Transverse colon (tissue), 3 donors: ENCODE measurements around the gene SOAT1.

Experiments used
- CTCF ChIP-seq, 5 experiments: fragments of 200-600 bp in 3 of 5; fragments of 450-650 bp in 2 of 5; sonication (generic) in 3 of 5; IDR thresholded peaks; 1 replicate in 2 of 5; 2 replicates in 3 of 5; pipeline ENCODE4 v1.5.1; 2016 to 2017; ENCODE audit warnings: antibody characterized with exemption in 5 of 5, inconsistent platforms in 3 of 5, mild to moderate bottlenecking in 2 of 5, moderate library complexity in 1 of 5
- EP300 ChIP-seq: sonication (generic); formaldehyde crosslinking; IDR thresholded peaks from one replicate; pipeline ENCODE4 v1.6.1; 2017; ENCODE audit warnings: antibody characterized with exemption, low read depth
- POLR2A ChIP-seq: fragments of 450-650 bp; IDR thresholded peaks from one replicate; pipeline ENCODE4 v1.6.1; 2016; ENCODE audit warnings: antibody characterized with exemption, mild to moderate bottlenecking, moderate library complexity

DNA sequence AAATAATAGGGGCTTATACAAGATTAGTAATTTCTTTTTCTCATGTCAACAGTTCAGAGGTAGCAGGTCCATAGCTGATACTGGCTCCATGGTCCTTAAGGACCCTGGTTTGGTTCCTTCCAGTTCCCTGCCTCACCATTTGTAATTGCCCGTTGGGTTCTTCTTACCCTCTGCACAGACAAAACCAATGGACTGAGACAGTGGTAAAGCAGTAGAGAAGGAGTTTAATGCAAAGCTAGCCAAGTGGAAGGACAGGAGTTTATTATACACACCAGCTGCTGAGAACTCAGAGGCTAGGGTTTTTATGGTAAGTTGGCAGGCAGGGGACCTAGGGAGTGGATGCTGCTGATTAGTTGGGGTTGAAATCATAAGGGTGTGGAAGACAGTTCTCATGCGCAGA, 36.3 kb downstream of the SOAT1 start:
- TF ChIP-seq CTCF (IDR thresholded peaks at IDR 0.05) (no peak), EP300 (no peak), POLR2A (no peak)
